ENCODE measurements around the gene MED23.

The MED23 gene

DNA sequence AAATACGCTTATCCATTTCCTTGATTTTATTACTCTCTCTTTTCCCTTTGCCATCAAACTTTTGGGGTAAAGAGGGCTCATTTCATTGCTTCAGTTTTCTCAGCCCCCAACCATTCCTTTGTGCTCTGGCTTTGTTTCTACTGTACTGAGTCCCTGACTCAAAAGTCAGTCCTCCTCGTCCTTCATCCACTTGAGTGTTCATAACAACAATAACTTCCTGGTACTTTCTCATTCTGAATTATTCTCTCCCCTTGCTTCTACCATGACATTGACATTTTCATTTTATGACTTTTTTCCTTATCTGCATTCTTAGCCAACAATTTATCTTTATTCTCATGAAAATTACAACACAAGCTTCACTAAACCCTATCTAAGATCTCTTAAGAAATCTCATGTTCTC is 10.0 kb upstream of the MED23 start:
- DNase-seq: no peak

DNA sequence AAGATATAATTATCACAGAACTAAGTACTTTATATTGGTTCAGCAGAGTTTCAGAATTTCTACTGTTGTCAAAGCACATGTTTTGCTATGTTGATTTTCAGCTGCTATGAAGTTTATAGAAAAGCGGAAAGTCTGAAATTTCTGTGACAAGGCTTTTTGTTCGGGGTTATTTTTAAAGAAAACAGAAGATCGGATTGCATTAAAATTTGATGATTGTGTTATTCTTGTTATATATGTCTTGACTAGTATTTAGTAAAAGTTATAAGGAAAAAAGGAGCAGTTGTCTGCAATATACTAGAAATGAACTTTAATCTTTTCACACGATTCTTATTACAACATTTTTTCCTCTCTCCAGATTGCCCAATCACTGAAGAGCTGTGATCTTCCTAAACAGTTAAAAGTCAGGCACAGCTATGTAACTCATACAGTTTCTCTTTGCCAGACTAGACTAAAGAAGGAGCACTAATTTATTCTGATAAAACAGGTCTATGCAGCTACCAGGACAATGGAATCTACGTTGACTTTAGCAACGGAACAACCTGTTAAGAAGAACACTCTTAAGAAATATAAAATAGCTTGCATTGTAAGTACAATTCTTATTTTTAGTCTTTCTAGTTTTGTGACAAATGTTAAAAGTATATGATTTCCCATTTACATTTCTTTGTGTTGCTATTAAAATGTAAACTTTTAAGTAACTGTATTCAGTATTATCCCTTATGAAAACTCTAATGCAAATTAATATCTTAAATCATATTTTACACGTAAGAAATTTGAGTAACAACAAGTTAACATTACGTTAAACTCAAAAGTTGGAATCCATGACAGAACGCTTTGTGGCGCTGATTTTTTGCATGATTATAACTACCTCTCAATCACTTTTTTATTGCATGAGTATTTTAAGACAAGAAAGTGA is 9.1 kb upstream of the MED23 start, which contains the start of gene ENPP3:
Gene ENPP3, plus strand, starts transcription at position 423 of the 913 bp plus-strand sequence. Its CDS starts 83 bp downstream, at position 506.
- no peak for DNase-seq

DNA sequence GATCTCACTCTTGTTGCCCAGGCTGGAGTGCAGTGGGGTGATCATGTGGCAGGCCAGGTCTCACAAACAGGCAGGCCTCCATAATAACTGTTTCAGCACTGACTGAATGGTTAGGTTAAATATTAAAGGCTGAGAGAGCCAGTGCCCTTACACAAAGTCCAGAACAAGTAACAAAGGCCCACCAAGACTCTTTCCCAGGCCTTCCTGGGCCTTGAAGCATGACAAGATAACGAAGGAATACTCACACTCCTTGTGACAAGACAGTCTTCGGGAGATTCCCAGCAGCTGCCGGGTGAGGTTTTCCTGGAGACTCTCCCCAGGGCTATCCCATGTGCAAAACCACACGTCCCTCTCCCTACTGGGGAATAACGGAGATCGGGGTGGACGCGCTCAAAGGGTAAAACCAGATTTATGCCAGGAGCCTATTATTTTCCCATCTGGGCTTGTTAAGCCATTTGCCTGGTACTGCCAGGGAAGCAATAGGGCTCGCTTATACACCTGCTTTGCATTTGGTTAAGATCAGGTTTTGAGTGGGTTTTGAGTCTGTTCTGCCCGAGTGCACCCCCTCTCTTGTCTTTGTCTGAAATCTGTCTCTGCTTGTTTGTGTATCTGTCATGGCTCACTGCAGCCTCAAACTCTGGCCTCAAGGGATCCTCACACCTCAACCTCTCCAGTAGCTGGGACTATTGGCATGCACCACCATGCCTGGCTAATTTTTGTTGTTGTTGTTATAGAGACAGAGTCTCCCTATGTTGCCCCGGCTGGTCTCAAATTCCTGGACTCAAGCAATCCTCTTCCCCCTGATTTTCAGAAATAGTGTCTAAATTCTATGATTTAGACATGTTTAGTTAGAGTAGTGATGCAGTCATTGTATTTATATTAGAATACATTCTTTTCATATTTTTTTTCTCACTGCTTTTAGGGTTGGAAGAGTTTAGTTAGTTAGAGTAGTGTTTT is 7.6 kb upstream of the MED23 start:
- DNase-seq: no peak

DNA sequence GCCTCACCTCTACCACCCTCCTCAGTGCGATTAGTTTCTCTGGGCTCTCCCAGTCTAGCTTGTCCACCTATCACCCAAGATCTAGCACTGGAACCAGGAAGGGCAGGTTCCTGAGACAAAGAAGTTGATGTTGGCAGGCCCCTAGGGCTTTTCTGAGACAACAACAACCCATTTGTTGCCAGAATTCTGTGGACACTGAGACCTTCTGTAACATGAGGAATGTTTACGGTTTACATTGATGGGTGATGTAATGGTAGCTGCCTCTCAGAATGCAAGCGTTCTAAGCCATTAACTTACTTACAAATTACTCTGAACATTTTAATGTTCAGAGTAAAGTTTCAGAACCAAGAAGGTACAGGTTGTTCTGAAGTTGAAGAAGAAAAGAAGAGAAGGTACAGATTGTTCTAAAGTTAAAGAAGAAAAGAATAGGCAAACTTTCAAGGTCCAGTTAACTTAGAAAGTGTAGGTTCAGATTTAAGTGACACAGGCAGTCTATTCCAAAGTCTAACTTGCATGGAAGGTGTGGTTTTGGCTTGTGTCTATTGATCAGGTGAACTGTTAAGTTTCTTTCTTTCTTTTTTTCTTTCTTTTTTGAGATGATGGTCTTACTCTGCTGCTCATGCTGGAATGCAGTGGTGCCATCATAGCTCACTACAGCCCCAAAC is 3.7 kb upstream of the MED23 start:
- DNase-seq: no peak

GRCh38 chr6:131629651-131630050 is 1.6 kb upstream of the MED23 start:
- no peak for DNase-seq

GRCh38 chr6:131628726-131629125 is 684 bp upstream of the MED23 start:
- no peak for DNase-seq

DNA sequence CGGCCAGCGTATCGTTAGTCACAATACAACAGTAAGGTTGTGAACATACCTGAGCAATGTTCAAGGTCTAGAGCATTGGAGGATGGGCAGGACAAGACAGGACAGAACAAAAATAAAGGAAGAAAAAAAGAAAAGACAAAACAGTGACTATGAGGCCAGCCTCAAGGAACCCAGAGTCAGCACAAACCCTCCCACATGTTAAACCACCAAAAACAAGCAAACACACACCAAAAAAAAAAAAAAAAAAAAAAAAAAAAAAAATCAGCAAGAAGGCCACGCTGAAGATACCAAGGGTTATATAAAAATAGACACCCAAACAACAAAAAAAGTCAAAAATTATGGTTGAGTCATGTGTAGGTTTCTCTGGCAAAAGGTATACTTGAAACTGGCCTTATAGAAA is 12.8 kb downstream of the MED23 start:
- no peak for DNase-seq

GRCh38 chr6:131613296-131613925 is 14.6 kb downstream of the MED23 start:
- DNase-seq: no peak

DNA sequence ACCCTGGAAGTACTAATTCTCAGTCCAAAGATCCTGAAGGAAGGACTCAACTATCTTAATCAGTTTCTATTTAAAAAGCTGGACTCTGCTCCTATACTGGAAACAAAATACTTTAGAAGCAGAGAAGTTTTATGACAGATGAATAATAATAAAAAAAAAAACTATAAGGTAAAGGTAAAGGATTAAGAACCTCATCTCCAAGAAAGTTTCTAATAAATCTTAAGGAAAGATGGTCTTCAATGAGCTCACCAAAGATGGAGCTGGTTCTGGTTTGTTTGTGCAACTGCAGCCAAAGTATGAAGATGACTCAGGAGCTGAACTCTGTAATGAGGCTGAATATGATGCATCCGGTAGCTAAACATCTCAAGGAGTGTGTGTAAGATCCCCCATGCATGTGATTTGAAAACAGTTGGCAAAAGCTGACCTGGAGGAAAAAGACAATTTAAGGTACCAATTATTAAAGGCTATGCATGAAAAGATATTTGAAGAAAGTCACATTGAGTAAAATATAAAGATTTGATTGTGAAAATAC is 25.2 kb downstream of the MED23 start:
- DNase-seq: no peak

DNA sequence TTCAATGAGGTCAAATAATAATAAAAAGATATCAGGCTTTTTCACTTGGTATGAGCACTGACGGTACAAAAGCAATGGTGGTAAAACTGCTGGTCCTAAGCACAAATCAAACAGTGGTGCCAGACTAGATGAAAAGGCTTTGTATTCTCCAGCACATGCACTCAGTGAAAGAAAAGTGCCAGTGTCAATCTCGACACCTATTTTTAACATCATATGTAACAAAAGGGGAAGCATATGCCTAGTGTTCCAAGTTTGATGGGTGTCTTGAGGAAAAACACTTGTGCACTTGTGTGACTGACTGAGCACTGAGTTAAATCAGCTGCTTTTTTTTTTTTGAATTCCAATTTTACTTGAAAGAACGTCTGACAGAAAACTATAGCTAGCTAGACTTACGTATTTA is 27.3 kb downstream of the MED23 start:
- DNase-seq: no peak

GRCh38 chr6:131597446-131597845 is 30.6 kb downstream of the MED23 start:
- peak in 1 of 2 donors; percentile 12 for DNase-seq

DNA sequence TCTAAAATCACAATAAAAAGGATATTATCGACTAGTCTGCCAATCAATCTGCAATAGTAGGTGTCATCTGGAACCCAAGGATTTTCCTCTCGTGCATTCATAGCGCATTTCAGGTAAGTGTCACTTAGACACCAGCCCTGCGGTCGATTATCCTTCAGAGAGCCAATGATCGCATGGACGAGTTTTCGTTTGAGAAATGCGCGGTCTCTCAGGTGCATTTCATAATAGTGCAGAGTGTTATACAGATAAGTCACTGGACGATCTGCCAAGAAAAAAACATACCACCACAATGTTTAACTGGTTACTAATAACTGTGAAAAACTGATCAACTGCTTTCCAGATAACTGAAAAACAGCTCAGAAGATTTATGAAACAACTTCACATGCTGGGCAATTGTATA is 34.0 kb downstream of the MED23 start:
- DNase-seq: no peak

- DNase-seq: no peak
These were observed 35.1 kb downstream of the MED23 start for GRCh38 chr6:131592935-131593334.

DNA sequence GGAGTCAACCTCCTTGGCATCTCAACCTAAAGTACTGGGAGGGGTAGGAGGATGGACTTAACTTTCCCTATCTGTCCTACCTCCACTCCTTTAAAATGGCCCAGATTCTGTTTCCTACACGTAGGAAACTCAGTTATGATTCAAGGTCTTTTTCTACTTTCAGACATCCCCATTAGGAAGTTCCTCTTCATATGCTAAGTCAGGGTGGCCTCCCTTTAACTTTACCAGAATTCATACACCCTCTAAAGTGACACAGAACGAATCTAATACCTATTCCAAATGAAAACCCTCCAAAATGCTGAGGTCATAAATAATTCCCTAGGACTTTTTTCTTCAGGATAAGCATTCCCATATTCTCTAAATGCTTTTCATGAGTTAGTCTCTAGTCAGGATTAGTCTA is 39.4 kb downstream of the MED23 start:
- no peak for DNase-seq

DNA sequence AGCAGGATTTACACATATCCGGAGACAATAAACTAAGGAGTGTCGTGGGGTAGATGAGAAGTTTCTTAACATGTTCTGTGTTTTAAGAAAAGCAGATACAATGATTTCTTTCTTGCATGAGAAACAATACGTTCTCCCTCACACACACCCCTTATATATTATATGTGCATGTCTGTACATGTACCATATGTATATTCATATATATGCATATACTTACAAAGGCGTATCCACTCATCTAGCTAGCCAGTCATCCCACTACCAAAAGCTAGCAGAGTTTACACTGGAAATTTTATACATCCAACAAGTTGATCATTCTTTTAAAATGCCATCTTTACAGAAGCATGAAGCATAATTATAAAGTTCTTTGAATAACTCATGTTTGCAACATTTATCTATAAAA is 40.1 kb downstream of the MED23 start:
- no peak for DNase-seq

DNA sequence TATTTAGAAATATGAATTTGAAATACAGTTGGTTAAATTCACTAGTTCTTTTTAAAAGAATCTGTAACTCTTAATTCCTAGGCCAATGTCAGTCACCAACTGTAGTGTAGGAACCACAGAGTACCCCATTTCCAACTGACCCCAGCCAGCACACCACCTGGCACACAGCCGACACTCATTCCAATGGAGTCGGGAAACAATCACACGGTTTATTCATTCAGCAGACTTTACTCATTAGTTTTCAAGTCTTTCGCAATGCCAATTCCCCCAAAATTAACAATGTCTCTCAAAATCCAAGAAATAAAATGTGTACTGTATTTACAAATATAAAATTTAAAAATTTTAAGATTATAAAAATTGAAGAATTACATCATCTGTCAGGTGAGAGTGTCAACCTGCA is 41.5 kb downstream of the MED23 start:
- no peak for DNase-seq

- peak; percentile 5 to 44 for DNase-seq
These were observed 46.5 kb downstream of the MED23 start for GRCh38 chr6:131581523-131581922.

DNA sequence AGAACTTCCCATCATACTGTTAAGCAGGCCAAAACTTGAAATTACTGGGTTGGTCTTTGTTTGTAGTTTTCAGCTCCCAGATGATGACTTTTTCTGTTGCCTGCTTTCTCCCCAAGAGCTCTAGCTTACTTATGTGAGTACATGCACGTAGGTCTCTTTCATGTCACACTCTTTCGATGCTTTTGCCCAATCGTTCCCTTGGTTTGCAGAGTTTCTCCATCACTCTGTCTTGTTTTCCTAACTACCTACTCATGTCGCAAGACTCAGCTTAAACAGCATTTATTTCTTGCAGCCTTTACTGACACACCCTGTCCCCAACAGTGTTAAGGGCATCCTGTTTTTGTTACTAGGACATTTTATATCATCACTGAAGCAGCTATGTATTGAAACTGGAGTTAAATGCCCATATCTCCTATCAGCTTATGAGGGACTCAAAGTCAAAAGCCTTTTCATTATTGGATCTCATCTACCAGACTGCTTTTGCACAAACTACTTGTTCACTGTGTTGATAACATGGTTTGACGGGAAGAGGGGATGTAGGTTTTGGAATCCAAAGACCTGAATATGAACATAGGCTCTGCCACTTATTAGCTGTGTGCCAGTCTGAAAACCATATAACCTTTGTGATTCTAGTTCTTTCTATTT is 52.1 kb downstream of the MED23 start:
- DNase-seq: peak in 1 of 2 donors; percentile 18

DNA sequence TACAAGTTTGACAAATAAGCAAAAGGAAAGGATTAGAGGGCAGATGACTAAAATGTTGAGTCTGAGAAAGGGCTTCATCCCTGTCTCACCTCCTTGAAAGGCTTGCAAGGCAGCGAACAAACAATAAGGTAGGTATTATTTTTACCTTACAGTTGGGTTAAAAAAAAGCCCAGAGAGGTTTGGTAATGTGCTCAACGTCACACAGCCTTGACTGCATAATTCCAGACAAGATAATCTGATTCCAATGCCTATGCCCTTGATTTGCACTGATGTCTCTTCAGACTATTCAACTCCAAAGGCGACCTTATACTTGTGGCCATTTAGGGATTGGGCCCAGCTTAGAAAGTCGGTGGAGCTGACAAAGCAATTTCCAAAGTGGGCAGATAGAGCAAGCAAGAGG is 53.4 kb downstream of the MED23 start:
- no peak for DNase-seq

DNA sequence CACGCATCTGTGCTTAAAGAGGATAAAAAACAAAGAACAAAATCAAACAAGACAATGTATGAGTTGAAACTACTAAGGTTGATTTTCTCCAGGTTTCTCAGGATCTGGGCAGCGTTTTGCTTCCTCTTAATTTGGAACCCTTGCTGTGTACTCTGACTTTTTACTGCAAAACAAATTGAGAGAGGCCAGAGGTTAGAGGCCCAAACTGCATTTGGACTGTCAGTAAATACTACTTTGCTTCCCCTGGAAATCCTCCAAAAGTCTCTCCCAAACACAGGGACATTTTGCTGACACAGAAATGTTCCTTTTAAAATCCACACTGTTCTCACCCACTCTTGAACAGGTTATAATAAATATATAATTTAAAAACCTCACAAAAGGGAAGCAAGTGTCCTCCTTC is 53.9 kb downstream of the MED23 start:
- no peak for DNase-seq

- peak in 1 of 2 donors; percentile 36 for DNase-seq
These were observed 55.2 kb downstream of the MED23 start, which contains the start of gene ARG1 for GRCh38 chr6:131572686-131573415. ARG1 (plus strand) TSS chr6:131573226; CDS start chr6:131573283, 57 bp downstream.

Measured in inflammatory macrophage (primary cell).